ENCODE results near the gene TWF2.
A peak's percentile ranks its signal among the peaks of the same experiment; 100 is the strongest.

TWF2 gene

DNA sequence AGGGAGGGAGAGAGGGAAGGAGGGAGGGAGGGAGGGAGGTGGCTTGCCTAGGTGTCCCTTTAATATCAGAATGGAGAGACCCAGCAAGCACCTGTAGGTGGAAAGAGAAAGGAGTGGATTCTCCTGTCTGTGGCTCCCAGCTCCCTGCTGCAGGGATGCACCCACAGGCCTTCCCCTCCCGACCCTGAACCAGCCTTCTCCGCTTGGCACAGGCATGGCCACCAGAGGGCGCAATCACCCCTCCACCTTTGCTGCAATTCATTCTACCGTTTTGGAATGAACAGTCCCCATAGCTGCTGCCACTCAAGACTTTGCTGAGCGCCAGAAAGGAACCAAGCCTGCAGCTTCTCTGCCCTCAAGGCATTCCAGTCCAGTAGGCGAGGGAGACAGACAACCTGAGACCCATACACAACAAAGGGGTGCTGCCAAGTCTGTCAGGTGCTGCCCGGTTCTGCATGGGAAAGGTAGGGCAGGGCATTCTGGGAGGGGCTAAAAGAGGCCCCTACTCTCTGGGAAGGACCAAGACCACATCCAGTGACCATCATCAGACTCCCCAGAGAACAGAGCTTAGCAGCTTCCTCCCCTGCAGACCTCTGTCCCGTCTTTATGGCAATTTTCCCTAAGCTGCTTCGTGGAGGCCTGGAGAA is 18.5 kb downstream of the TWF2 start:
- TF ChIP-seq, protein P1, sequence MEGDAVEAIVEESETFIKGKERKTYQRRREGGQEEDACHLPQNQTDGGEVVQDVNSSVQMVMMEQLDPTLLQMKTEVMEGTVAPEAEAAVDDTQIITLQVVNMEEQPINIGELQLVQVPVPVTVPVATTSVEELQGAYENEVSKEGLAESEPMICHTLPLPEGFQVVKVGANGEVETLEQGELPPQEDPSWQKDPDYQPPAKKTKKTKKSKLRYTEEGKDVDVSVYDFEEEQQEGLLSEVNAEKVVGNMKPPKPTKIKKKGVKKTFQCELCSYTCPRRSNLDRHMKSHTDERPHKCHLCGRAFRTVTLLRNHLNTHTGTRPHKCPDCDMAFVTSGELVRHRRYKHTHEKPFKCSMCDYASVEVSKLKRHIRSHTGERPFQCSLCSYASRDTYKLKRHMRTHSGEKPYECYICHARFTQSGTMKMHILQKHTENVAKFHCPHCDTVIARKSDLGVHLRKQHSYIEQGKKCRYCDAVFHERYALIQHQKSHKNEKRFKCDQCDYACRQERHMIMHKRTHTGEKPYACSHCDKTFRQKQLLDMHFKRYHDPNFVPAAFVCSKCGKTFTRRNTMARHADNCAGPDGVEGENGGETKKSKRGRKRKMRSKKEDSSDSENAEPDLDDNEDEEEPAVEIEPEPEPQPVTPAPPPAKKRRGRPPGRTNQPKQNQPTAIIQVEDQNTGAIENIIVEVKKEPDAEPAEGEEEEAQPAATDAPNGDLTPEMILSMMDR (IDR thresholded peaks at IDR 0.05; ENCODE audit: extremely low read depth, missing control alignments) = peak; percentile 84
- peak; percentile 87 for DNase-seq (ENCODE audit: low spot score)

DNA sequence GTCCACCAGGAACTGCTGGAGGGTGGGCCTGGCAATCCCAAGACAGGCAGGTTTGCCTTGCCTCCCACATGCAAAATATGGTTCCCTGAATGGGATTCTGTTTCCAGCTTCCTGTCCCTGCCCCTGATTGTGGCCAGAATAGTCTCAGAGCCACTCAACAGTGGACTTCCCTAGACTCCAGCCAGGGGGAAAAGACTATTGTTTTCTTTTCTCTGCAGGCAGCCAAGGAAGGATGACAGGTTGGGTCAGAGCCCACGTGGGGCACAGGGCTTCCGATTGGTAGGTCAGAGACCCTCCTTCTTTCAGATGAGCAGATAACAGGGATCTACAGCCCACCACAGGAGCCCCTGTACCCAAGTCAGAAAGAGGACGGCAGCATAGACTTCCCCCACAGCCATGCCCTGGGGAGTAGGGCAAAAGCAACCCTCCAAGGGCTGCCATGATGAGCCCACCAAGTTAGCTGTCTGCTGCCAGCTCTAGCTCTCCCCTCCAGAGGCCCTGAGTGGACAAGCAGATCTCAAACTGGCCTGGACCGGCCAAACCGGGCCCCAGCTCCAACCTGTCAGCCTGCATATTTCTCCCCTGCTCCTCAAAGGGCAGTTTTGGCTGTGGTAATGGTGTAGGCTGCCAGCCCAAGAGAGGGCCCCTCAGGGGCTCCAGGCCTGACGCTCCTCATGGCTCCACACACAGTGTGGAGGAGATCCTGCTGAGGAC is 19.9 kb downstream of the TWF2 start:
- TF ChIP-seq, protein P1 (IDR thresholded peaks at IDR 0.05; ENCODE audit: extremely low read depth, missing control alignments) = no peak
- DNase-seq (ENCODE audit: low spot score) = no peak

DNA sequence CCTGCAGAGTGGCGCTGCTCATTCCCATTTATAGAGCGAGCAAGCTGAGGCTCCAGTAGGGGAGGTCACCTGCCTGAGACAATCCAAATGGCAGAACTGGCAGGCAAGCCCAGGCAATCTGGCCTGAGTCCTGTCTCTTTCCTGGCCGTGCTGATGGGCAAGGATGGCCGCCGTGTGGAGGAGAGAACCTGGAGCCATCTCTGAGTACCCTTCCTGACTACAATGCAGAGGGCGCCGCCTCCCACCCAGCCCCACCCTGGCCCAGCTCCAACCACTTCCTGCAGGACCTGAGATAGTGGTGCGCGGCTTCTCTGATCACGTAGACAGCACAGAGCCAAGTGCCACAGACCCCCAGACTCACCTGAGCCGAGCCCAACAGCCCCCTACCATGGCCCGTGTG is 20.5 kb downstream of the TWF2 start:
- DNase-seq (ENCODE audit: low spot score) = no peak
- TF ChIP-seq, protein P1 (IDR thresholded peaks at IDR 0.05; ENCODE audit: extremely low read depth, missing control alignments) = no peak

DNA sequence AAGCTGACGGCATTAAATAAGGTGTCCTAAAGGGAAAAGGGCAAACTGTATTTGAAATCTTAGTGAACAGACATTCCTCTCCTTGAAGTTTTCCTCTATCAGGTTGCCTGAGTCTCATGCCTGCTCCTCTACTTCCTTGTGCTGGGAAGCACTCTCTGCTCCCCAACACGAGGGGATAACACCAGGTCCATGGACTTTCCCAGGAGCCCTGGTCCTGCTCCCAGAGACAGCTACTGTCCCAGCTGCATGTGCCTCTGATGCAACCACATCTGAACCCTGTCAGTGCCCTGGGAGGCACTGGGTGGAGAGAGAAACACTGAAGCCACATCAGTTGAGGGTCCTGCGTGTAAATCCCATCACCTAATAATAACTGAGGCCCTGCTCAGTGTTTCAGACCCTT is 20.9 kb downstream of the TWF2 start:
- DNase-seq (ENCODE audit: low spot score) = no peak
- TF ChIP-seq, protein P1 (IDR thresholded peaks at IDR 0.05; ENCODE audit: extremely low read depth, missing control alignments) = no peak

DNA sequence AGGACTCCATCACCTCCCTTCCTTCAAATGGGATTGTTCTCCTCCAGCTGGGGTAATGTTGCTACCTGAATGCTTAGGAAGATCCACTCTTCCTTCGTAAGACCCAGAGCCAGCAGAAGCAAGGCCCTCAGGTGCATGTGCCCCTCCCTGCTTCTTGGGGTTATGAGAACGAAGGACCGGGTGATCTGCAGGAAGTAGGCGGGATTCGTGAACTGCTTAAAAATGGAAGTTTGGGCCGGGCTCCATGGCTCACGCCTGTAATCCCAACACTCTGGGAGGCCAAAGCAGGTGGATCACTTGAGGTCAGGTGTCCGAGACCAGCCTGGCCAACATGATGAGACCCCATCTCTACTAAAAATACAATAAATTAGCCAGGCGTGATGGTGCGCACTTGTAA is 21.6 kb downstream of the TWF2 start:
- TF ChIP-seq, protein P1 (IDR thresholded peaks at IDR 0.05; ENCODE audit: extremely low read depth, missing control alignments) = no peak
- no peak for DNase-seq (ENCODE audit: low spot score)

DNA sequence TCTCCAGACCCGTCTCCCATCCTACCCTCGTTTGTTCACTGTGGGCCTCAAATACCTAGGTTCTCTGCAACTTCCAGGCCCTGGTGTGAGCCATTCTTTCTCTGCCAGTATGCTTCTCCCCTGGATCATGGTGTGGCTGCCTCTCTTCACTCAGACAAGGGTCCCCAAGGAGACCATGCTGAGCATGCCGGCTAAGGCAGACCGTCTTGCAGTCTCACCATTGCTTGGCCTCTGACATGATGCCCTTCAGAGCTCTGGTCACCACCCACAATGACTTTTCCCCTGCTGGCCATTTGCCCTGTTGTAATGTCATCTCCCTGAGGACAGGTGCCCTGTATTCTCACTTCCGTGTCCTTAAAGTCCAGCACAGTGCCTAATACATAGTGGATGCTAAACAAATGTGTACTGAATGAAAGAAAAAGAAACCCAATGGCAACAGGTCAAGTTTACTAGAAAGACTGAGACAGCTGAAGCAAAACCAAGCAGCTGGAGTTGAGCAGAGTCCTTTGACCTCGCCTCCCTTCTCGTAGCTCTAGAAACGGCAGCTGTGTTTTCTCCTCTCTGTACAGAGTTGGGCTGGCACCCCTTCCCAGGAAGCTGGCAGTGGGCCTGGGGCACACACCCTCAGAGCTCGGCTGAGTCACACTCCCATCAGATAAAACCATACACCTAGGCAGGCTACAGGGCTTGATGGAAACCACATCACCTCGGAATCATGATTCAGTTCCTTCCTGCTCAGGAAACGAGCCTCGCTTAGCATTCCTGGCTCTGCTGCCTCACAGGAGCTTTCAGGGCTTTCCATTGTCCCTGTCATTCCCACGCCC is 22.2 kb downstream of the TWF2 start:
- DNase-seq (ENCODE audit: low spot score) = no peak
- TF ChIP-seq, protein P1 (IDR thresholded peaks at IDR 0.05; ENCODE audit: extremely low read depth, missing control alignments) = no peak

DNA sequence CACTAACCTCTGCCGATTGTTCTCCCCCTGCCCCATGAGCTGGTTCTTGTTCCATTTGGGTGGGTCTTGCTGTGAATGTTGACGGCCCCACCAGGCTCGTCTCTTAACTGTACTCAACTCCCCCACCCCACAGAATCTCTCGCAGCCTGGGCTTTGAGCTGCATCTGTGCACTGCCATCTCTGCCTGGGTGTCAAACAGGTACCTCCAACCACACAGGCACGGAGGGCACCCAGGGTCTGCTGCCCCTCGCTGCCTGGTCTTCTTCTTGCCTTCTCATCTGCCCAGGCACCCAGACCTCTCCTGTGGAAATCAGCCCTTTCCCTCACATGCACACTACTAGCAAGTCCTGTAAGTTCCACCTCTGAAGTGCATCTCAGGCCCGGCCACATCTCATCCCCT is 23.6 kb downstream of the TWF2 start:
- TF ChIP-seq, protein P1 (IDR thresholded peaks at IDR 0.05; ENCODE audit: extremely low read depth, missing control alignments) = no peak
- DNase-seq (ENCODE audit: low spot score) = no peak

Data from GM20000 (cell line).